GM18526 (cell line): Measurements from ENCODE around the gene RAB11FIP4.

ENCODE experiments used
- POLR2A ChIP-seq: IDR thresholded peaks from 3 replicates; pipeline ENCODE4 v1.6.1; 2011; ENCODE audit not compliant: insufficient read length; ENCODE audit errors: extremely low read depth

The RAB11FIP4 gene, protein sequence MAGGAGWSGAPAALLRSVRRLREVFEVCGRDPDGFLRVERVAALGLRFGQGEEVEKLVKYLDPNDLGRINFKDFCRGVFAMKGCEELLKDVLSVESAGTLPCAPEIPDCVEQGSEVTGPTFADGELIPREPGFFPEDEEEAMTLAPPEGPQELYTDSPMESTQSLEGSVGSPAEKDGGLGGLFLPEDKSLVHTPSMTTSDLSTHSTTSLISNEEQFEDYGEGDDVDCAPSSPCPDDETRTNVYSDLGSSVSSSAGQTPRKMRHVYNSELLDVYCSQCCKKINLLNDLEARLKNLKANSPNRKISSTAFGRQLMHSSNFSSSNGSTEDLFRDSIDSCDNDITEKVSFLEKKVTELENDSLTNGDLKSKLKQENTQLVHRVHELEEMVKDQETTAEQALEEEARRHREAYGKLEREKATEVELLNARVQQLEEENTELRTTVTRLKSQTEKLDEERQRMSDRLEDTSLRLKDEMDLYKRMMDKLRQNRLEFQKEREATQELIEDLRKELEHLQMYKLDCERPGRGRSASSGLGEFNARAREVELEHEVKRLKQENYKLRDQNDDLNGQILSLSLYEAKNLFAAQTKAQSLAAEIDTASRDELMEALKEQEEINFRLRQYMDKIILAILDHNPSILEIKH

DNA sequence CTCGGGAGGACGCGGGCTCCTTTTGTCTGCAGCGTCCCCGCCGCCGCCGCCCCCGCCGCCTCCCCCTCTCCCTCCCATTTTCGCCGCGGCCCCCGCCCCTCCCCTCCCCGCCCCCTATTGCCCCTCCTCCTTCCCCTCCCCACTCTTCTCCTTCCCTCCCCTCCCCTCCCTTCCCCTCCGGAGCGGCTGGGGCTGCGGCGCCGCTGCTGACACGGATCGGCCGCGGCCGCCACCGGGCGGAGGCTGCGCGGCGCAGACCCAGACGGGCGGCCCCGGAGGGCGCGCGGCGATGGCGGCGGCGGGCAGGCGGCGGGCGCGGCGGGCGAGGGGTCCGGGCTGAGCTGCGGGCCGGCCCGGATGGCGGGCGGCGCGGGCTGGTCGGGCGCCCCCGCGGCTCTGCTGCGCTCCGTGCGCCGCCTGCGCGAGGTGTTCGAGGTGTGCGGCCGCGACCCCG is at the start of gene RAB11FIP4:
RAB11FIP4 (plus strand) TSS at position 180 of the 454 bp plus-strand sequence; CDS start at position 358, 178 bp downstream.
- no peak for TF ChIP-seq POLR2A

DNA sequence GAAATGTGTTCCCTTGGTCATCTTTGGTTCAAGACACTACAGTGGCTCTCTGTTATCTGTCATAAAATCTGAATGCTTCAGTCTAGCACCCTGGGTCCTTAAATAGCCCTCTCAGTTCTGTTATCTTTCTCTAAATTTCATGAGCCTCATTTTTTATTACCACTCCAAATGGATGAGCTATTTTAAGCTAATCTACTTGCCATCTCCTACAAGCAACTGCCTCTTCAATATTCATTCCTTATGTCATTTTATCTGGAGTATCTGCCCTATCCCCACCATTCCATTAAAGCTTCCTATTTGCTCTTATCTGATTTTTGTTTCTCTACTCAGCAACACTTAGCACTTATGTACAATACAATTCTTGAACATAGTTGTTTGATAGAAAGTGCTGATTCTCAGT is 42.0 kb upstream of the RAB11FIP4 start:
- no peak for TF ChIP-seq POLR2A

DNA sequence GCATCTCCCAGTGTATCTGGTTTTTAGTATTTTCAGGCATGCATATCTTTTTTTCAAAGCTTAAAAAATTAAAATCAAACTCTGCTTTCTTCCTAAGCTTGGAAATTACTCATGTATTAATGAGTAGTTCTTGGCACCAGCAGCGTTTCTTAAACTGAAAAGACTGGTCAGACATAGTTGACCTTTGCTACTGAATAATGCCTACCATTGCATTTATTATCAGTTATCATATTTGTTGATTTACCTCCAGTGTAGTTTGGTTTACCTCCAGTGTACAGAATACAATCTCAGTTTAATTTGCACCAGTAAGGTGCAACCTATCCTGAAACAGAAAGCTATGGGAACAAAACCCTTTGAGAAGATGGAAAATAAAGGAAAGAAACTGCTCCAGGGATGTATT is 35.5 kb upstream of the RAB11FIP4 start:
- no peak for TF ChIP-seq POLR2A

DNA sequence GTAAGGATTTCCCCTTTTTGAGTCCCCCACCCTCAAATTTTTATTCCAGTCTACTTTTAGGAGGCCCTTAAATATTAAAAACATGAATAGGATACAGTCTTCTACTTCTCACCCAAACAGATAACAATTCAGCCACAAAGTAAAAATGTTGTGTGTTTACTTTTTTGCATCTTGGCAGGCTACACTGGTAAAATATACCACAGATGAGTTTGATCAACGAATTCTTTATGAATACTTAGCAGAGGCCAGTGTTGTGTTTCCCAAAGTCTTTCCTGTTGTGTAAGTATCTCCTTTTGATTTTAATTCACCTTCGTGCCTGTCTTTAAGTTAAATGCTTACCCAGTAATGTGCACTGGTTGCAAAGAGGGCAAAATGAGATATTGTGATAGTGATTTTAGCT is 34.4 kb upstream of the RAB11FIP4 start:
- TF ChIP-seq POLR2A, result no peak

DNA sequence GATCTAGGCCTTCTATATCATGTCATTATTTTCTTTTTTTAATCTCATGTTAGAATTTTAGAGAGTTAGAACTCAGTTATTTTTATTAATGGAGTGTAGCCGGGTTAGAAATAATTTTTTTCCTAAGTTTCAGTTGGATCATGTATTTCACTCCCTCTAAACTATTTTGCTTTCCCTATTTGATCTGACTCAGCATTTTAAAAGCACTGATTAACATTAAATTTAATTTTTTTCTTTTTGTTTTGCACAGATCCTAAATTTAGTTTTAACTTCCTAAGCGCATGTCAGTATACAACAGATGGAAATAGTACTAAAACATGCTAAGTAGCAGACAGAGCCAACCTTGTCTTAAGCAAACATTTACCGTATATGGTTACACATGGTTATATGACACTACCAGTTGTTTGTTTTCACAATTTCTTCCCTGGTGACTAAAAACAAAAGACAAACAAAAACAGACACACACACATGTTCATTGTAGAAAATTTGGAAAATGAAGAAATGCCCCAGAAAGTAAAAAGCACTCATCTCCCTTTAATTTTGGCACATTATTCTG is 33.6 kb upstream of the RAB11FIP4 start:
- TF ChIP-seq POLR2A, result no peak

DNA sequence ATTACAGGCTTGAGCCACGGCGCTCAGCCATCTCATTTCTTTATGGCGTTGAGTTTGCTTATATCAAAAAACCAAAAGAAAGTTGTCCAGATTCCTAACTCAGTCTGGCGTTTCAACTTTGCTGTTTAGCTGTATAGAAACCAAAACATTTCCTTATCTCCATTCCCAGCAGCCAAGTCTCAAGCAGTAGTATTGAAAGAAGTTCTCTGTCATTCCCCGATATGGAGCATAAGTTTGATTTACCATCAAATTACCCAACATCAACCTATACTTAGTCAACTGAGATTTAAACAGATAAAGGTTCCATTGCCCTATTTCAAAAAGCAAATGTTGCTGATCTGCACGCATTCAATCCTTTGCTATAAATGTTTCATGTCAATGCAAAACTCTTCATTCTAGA is 27.5 kb upstream of the RAB11FIP4 start:
- TF ChIP-seq POLR2A, result no peak

DNA sequence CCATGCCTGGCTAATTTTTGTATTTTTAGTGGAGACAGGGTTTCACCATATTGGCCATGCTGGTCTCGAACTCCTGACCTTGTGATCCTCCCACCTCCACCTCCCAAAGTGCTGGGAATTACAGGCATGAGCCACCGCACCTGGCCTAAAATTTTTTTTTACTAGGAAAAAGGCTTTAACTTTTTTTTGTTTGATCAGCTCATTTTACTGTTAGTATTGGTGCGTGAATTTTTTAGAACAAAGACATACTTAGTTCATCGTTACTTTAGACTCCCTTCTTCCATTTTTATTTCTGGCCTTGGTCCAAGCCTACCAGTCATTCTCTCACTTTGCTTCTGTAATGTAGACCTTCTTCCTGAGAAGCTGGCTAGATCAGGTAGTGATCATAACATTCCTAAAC is 25.4 kb upstream of the RAB11FIP4 start:
- TF ChIP-seq POLR2A, result no peak

DNA sequence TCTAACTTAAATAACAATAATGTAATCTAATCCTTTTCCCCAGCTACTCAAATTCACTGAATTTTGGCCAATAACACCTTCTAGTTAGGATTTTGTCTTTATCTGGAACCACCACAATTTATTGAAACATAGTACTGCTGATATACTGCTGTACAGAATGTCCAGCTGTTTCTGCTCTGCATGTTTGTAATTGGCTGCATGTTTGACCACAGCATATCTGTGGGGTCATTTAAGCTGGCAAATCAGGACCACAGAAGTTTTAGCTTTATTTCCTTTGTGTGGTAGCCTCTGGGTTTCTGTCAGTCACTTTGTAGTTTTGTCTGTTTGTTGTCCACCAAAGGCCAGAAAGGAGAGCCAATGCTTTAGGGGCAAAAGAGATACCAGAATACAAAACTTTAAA is 22.2 kb upstream of the RAB11FIP4 start:
- TF ChIP-seq POLR2A, result no peak

DNA sequence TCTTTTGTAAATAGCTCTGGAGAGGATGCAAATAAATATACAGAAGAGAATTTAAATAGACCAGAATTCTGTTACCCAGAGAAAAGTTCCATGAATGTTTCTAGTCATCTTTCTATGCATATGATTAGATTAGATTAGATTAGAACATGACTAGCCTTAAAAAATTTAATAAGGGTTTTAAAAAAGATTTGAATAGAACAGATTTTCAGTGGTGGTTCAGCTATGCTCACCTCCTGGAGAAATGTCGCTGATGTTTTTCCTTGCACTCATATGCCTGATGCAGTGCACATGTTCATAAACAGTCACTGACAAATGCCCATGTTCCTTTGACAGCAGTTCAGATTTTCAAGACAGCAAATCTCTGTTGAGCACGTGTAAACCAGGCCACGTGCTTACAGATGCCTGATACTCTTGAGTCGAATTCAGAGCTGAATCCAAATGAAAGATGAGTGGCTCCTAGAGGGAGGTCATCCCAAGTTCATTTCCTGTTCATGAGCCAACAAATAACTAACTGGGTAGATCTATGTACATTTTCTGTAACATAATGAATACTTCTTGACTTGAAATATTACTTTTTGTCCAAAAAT is 19.9 kb upstream of the RAB11FIP4 start:
- TF ChIP-seq POLR2A, result no peak

DNA sequence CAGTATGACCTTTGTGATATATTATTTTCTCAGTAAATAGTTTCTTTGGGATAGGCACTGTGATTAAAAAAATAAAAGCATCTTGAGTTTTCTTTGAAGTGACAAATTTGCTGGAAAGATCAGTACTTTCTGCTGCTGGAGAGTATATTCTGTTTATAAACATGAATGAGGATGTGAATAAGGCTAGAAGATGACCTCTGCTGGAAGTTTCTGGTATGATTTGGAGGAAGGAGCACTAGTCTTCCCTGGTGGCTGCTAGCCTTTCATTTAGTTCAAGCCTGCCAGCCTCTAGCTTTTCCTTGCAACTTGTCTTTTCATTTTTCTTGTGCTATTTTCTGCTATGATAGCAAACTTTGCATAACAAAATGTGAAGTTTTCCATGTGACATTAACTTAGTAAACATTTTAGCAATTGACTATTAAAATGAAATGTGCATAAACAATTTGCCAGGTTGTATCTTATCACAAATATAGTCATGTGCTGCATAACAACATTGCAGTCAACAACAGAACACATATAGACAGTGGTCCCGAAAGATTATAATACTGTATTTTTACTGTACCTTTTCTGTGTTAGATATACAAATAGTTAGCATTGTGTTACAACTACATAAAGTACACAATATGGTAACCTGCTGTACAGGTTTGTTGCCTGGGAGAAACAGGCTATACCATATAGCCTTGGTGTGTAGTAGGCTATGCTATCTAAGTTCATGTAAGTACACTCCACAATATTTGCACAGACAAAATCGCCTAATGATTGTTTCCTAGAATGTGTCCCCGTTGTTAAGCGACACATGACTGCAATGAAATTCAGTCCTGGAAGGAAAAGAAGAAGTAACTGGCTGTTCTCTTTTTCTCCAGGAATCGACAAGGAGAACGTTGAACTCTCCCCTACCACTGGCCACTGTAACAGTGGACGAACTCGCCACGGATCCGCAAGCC is 18.1 kb upstream of the RAB11FIP4 start:
- no peak for TF ChIP-seq POLR2A

DNA sequence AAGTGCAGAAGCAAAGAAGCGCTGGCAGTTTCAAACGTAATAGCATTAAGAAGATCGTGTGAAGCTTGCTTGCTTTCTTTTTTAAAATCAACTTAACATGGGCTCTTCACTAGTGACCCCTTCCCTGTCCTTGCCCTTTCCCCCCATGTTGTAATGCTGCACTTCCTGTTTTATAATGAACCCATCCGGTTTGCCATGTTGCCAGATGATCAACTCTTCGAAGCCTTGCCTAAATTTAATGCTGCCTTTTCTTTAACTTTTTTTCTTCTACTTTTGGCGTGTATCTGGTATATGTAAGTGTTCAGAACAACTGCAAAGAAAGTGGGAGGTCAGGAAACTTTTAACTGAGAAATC is 17.4 kb upstream of the RAB11FIP4 start:
- no peak for TF ChIP-seq POLR2A

DNA sequence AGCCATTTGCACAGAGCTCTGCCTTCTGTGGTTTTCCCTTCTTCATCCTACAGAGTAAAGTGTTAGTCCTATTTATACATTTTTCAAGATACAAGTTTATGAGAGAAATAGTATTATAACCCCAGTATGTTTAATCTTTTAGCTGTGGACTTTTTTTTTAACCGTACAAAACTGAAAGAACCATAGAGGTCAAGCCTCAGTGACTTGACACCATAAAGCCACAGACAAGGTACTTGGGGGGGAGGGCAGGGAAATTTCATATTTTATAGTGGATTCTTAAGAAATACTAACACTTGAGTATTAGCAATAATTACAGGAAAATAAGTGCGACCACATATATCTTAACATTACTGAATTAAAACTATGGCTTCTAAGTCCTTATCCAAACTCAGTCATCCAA is 17.0 kb upstream of the RAB11FIP4 start:
- TF ChIP-seq POLR2A, result no peak

DNA sequence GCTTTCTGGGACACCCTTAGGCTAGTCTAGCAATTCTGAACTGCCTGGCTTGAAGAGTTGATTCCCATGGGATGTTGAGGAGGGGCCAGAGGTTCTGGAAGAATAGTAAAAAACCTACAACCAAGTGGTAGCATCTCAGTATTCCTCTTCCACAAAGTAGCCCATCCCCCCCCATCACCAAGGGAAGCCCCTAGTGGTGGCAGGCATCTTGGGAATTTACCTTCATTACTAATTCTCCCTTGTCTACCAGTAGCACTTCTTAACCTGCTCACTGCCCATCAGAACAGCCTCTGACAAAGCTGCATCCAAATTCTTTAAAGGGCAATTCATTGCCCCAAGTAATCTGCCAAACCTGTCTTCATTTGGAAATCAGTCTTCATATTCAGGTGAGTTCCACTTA is 12.8 kb upstream of the RAB11FIP4 start:
- TF ChIP-seq POLR2A, result no peak

DNA sequence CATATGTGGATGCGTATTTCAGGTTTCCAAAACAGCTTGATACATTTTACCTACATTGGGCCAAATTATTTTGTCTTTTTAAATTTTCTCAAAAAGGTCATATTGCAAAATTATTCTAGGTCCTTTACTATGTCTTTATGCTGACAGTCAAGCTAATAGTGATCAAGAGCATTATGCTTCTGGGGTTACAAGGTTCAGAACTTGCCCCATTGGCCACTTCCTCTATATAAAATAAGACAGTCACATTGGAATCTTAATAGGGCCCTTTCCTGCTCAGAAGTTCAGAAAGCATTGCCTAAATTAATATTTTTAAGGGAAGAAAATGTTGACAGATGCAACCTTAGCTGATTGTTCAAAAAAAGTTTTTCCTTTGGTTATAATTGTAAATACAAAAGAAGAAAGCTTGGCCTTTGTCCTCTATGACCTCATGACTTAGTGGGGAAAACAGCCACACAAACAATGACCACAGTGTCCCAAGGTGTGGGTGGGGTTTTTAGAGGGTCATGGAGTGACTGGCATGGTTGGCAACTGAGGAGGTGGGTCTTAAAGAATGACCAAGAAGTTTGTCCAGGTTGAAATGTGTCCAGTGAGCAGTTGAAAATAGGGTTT is 11.8 kb upstream of the RAB11FIP4 start:
- no peak for TF ChIP-seq POLR2A
